SK-N-MC (cell line): ENCODE results near the gene BAHD1.

Source experiments
- DNase-seq: peaks from one replicate; pipeline ENCODE4 v3.0.0-alpha.2; 2011; ENCODE audit warnings: low read depth, low spot score
- H3K27ac ChIP-seq: fragments of 200-600 bp; sonication (generic); 2 replicates; pipeline ENCODE4 v1.5.1; 2016; ENCODE audit warnings: mixed run types
- H3K36me3 ChIP-seq: fragments of 200-600 bp; sonication (generic); 2 replicates; pipeline ENCODE4 v1.6.1; 2017; ENCODE audit warnings: antibody characterized with exemption, low read length, mixed read lengths; ENCODE audit not compliant: insufficient read depth
- H3K4me3 ChIP-seq: fragments of 200-600 bp; sonication (generic); 2 replicates; pipeline ENCODE4 v1.5.1; 2016
- H3K9ac ChIP-seq: fragments of 200-600 bp; sonication (generic); 2 replicates; pipeline ENCODE4 v1.8.0; 2017; ENCODE audit warnings: mixed run types, mixed read lengths; ENCODE audit not compliant: insufficient read length
- H3K9me3 ChIP-seq: fragments of 200-600 bp; sonication (generic); 2 replicates; pipeline ENCODE4 v1.6.1; 2017; ENCODE audit warnings: low read depth, mild to moderate bottlenecking, antibody characterized with exemption, low read length, moderate library complexity, mixed read lengths
- EZH2 ChIP-seq: fragments of 200-600 bp; sonication (generic); IDR thresholded peaks from one replicate; pipeline ENCODE4 v1.6.1; 2017; ENCODE audit warnings: antibody characterized with exemption
- FOXP2 ChIP-seq: optimal IDR thresholded peaks from 2 replicates; pipeline ENCODE3; 2011; ENCODE audit warnings: mild to moderate bottlenecking, moderate library complexity; ENCODE audit not compliant: insufficient read depth; ENCODE audit errors: extremely low read length, control extremely low read depth
- POLR2AphosphoS5 ChIP-seq: IDR thresholded peaks from 2 replicates; pipeline ENCODE4 v1.6.1; 2012; ENCODE audit warnings: mild to moderate bottlenecking, low read depth, low read length, borderline replicate concordance

The BAHD1 gene

GRCh38 chr15:40410476-40410875 is 30.3 kb upstream of the BAHD1 start:
- TF ChIP-seq FOXP2 (no peak), POLR2AphosphoS5 (no peak), EZH2 (no peak)
- no peak for DNase-seq
- no peak overlapping the region for H3K9ac ChIP-seq
- H3K36me3 ChIP-seq = peaks cover 48% of the 10 kb centered on the region
- H3K9me3 ChIP-seq = no peaks in the 10 kb centered on the region
- H3K27ac ChIP-seq = no peak overlapping the region
- H3K4me3 ChIP-seq = no peak overlapping the region

- Histone ChIP-seq H3K9ac (no peak overlapping the region), H3K9me3 (no peaks in the 10 kb centered on the region), H3K4me3 (no peak overlapping the region), H3K36me3 (peaks cover 56% of the 10 kb centered on the region), H3K27ac (no peak overlapping the region)
- no peak for DNase-seq
- TF ChIP-seq FOXP2 (no peak), EZH2 (no peak)
Observed at GRCh38 chr15:40412095-40412759, 28.5 kb upstream of the BAHD1 start.

- H3K36me3 ChIP-seq = peaks cover 53% of the 10 kb centered on the region
- TF ChIP-seq POLR2AphosphoS5 (no peak), FOXP2 (no peak), EZH2 (no peak)
- no peak overlapping the region for H3K4me3 ChIP-seq
- no peak overlapping the region for H3K9ac ChIP-seq
- H3K27ac ChIP-seq = no peak overlapping the region
- H3K9me3 ChIP-seq = no peaks in the 10 kb centered on the region
- no peak for DNase-seq
Observed at GRCh38 chr15:40413036-40413435, 27.7 kb upstream of the BAHD1 start.

GRCh38 chr15:40414816-40415215 is 25.9 kb upstream of the BAHD1 start:
- H3K4me3 ChIP-seq = no peak overlapping the region
- no peak for DNase-seq
- no peak overlapping the region for H3K27ac ChIP-seq
- H3K36me3 ChIP-seq = peaks cover 47% of the 10 kb centered on the region
- no peak overlapping the region for H3K9ac ChIP-seq
- no peak for TF ChIP-seq FOXP2
- no peak for TF ChIP-seq EZH2
- no peak for TF ChIP-seq POLR2AphosphoS5
- H3K9me3 ChIP-seq = no peaks in the 10 kb centered on the region

- no peak for DNase-seq
- Histone ChIP-seq H3K9me3 (no peaks in the 10 kb centered on the region), H3K9ac (no peak overlapping the region), H3K27ac (no peak overlapping the region), H3K4me3 (no peak overlapping the region), H3K36me3 (peaks cover 44% of the 10 kb centered on the region)
- TF ChIP-seq FOXP2 (no peak), POLR2AphosphoS5 (no peak), EZH2 (no peak)
Observed at GRCh38 chr15:40415226-40415625, 25.5 kb upstream of the BAHD1 start.

- no peak overlapping the region for H3K27ac ChIP-seq
- H3K4me3 ChIP-seq = no peak overlapping the region
- no peaks in the 10 kb centered on the region for H3K9me3 ChIP-seq
- H3K36me3 ChIP-seq = peaks cover 36% of the 10 kb centered on the region; the same call in 1 of the 2 replicates
- no peak overlapping the region for H3K9ac ChIP-seq
- TF ChIP-seq EZH2 = no peak
- TF ChIP-seq FOXP2 = no peak
- no peak for TF ChIP-seq POLR2AphosphoS5
- no peak for DNase-seq
Observed at GRCh38 chr15:40416056-40416455, 24.7 kb upstream of the BAHD1 start.

- no peak for DNase-seq
- Histone ChIP-seq H3K9ac (no peak overlapping the region), H3K36me3 (peaks cover 26% of the 10 kb centered on the region; the same call in 1 of the 2 replicates), H3K9me3 (no peaks in the 10 kb centered on the region), H3K27ac (no peak overlapping the region), H3K4me3 (no peak overlapping the region)
- no peak for TF ChIP-seq POLR2AphosphoS5
- TF ChIP-seq FOXP2 = no peak
- TF ChIP-seq EZH2 = no peak
Observed at GRCh38 chr15:40418126-40418525, 22.6 kb upstream of the BAHD1 start.

GRCh38 chr15:40420071-40420713 is 20.6 kb upstream of the BAHD1 start:
- Histone ChIP-seq H3K36me3 (peaks cover 14% of the 10 kb centered on the region; the same call in 1 of the 2 replicates), H3K9me3 (no peaks in the 10 kb centered on the region), H3K9ac (no peak overlapping the region), H3K27ac (peak overlapping the region; percentile 22), H3K4me3 (no peak overlapping the region)
- DNase-seq = no peak
- TF ChIP-seq FOXP2 = no peak
- no peak for TF ChIP-seq EZH2
- TF ChIP-seq POLR2AphosphoS5 = no peak
